ENCODE data around the gene N4BP3. TPM values are rescaled to one million over a fixed set of nuclear protein-coding genes. Genes with fewer than 3 reads are reported as not detected.
"Not testable (repeated sequence)": the region's sequence is repeated elsewhere in the genome, so short reads cannot be mapped to it uniquely, and the experiment has no call there.

N4BP3 gene
- polyA plus RNA-seq, 3 donors from 2014 or later: 0.07 to 0.10 TPM; not detected in 1

GRCh38 chr5:178081571-178082243 lies 31.6 kb upstream of the N4BP3 start:
- no peaks in the 10 kb centered on the region for H3K4me1 Mint-ChIP-seq

GRCh38 chr5:178083922-178084321 lies 29.4 kb upstream of the N4BP3 start:
- no peak for DNase-seq
- Mint-ChIP-seq H3K9me3 (no peaks in the 10 kb centered on the region), H3K27me3 (ENCODE audit: low read depth in 3 of 3) (peaks cover 5 to 8% (median 5%) of the 10 kb centered on the region in 3 donors), H3K4me1 (no peaks in the 10 kb centered on the region), H3K36me3 (peaks cover 0 to 3% (median 0%) of the 10 kb centered on the region in 3 donors), H3K4me3 (no peak overlapping the region), H3K27ac (no peak overlapping the region)

More at GRCh38 chr5:178081571-178082243, 31.6 kb upstream of the N4BP3 start:
- Mint-ChIP-seq H3K9me3 (no peaks in the 10 kb centered on the region), H3K27me3 (ENCODE audit: low read depth in 3 of 3) (peaks cover 2 to 6% (median 5%) of the 10 kb centered on the region in 3 donors), H3K4me3 (no peak overlapping the region), H3K27ac (peak overlapping the region in 1 of 6 donors; percentile 45), H3K36me3 (peaks cover 0 to 3% (median 0%) of the 10 kb centered on the region in 3 donors)
- DNase-seq: no peak

- no peaks in the 10 kb centered on the region for H3K4me1 Mint-ChIP-seq
- H3K27me3 Mint-ChIP-seq (ENCODE audit: low read depth in 3 of 3): peaks cover 5 to 8% (median 6%) of the 10 kb centered on the region in 3 donors
- no peaks in the 10 kb centered on the region for H3K9me3 Mint-ChIP-seq
- DNase-seq: no peak
- H3K36me3 Mint-ChIP-seq: peaks cover 0 to 3% (median 0%) of the 10 kb centered on the region in 3 donors
- H3K4me3 Mint-ChIP-seq: no peak overlapping the region
- no peak overlapping the region for H3K27ac Mint-ChIP-seq
Observed at GRCh38 chr5:178085316-178085715, 28.0 kb upstream of the N4BP3 start.

GRCh38 chr5:178086266-178086665 lies 27.1 kb upstream of the N4BP3 start:
- Mint-ChIP-seq H3K36me3 (peaks cover 0 to 5% (median 0%) of the 10 kb centered on the region in 3 donors), H3K9me3 (peaks cover 0 to 3% (median under 1%) of the 10 kb centered on the region in 6 donors), H3K27ac (no peak overlapping the region), H3K4me1 (no peaks in the 10 kb centered on the region), H3K4me3 (no peak overlapping the region), H3K27me3 (ENCODE audit: low read depth in 3 of 3) (peaks cover 5 to 10% (median 6%) of the 10 kb centered on the region in 3 donors)
- DNase-seq: no peak

- not testable (repeated sequence) for H3K36me3 Mint-ChIP-seq, H3K27ac Mint-ChIP-seq, H3K4me3 Mint-ChIP-seq, H3K9me3 Mint-ChIP-seq, H3K4me1 Mint-ChIP-seq, DNase-seq
- H3K27me3 Mint-ChIP-seq (ENCODE audit: low read depth in 3 of 3): peaks cover 5 to 10% (median 6%) of the 10 kb centered on the region in 3 donors
Observed at GRCh38 chr5:178087199-178087598, 26.1 kb upstream of the N4BP3 start.

- peaks cover 0 to 5% (median 0%) of the 10 kb centered on the region in 3 donors for H3K36me3 Mint-ChIP-seq
- H3K27ac Mint-ChIP-seq: no peak overlapping the region
- H3K9me3 Mint-ChIP-seq: peaks cover 0 to 5% (median 1%) of the 10 kb centered on the region in 6 donors
- DNase-seq: no peak
- H3K4me1 Mint-ChIP-seq: peaks cover 0 to 4% of the 10 kb centered on the region in 2 donors
- no peak overlapping the region for H3K4me3 Mint-ChIP-seq
- H3K27me3 Mint-ChIP-seq (ENCODE audit: low read depth in 3 of 3): peaks cover 4 to 10% (median 8%) of the 10 kb centered on the region in 3 donors
Observed at GRCh38 chr5:178090856-178091255, 22.5 kb upstream of the N4BP3 start.

GRCh38 chr5:178093134-178093533 lies 20.2 kb upstream of the N4BP3 start:
- Mint-ChIP-seq H3K27me3 (ENCODE audit: low read depth in 3 of 3) (peaks cover 7 to 13% (median 8%) of the 10 kb centered on the region in 3 donors), H3K9me3 (peaks cover 0 to 5% (median 1%) of the 10 kb centered on the region in 6 donors), H3K4me1 (peaks cover 0 to 4% of the 10 kb centered on the region in 2 donors), H3K36me3 (peaks cover 0 to 5% (median 0%) of the 10 kb centered on the region in 3 donors), H3K4me3 (no peak overlapping the region), H3K27ac (no peak overlapping the region)
- no peak for DNase-seq

GRCh38 chr5:178094345-178094744 lies 19.0 kb upstream of the N4BP3 start:
- H3K36me3 Mint-ChIP-seq: peaks cover 0 to 5% (median 0%) of the 10 kb centered on the region in 3 donors
- H3K4me1 Mint-ChIP-seq: peaks cover 0 to 4% of the 10 kb centered on the region in 2 donors
- peak overlapping the region in 2 of 6 donors; percentile 4 to 12 for H3K27ac Mint-ChIP-seq
- H3K9me3 Mint-ChIP-seq: peaks cover 0 to 5% (median 1%) of the 10 kb centered on the region in 6 donors
- DNase-seq: no peak
- no peak overlapping the region for H3K4me3 Mint-ChIP-seq
- peaks cover 7 to 11% (median 10%) of the 10 kb centered on the region in 3 donors for H3K27me3 Mint-ChIP-seq (ENCODE audit: low read depth in 3 of 3)

GRCh38 chr5:178098685-178099084 lies 14.6 kb upstream of the N4BP3 start:
- DNase-seq: no peak
- Mint-ChIP-seq H3K9me3 (no peaks in the 10 kb centered on the region), H3K27me3 (ENCODE audit: low read depth in 3 of 3) (peaks cover 4 to 14% (median 10%) of the 10 kb centered on the region in 3 donors), H3K36me3 (no peaks in the 10 kb centered on the region), H3K4me3 (no peak overlapping the region), H3K27ac (no peak overlapping the region), H3K4me1 (peaks cover 0 to 4% of the 10 kb centered on the region in 2 donors)

GRCh38 chr5:178103612-178104011 lies 9.7 kb upstream of the N4BP3 start:
- Mint-ChIP-seq H3K36me3 (no peaks in the 10 kb centered on the region), H3K27me3 (ENCODE audit: low read depth in 3 of 3) (peaks cover 7 to 13% (median 13%) of the 10 kb centered on the region in 3 donors), H3K9me3 (no peaks in the 10 kb centered on the region), H3K4me3 (no peak overlapping the region), H3K4me1 (no peaks in the 10 kb centered on the region), H3K27ac (no peak overlapping the region)
- no peak for DNase-seq

GRCh38 chr5:178104492-178104891 lies 8.8 kb upstream of the N4BP3 start:
- DNase-seq: no peak
- Mint-ChIP-seq H3K4me3 (no peak overlapping the region), H3K27me3 (ENCODE audit: low read depth in 3 of 3) (peaks cover 12 to 15% (median 13%) of the 10 kb centered on the region in 3 donors), H3K27ac (no peak overlapping the region), H3K36me3 (no peaks in the 10 kb centered on the region), H3K4me1 (no peaks in the 10 kb centered on the region), H3K9me3 (no peaks in the 10 kb centered on the region)

- H3K27me3 Mint-ChIP-seq (ENCODE audit: low read depth in 3 of 3): peaks cover 11 to 24% (median 15%) of the 10 kb centered on the region in 3 donors
- H3K36me3 Mint-ChIP-seq: no peaks in the 10 kb centered on the region
- no peaks in the 10 kb centered on the region for H3K4me1 Mint-ChIP-seq
- DNase-seq: no peak
- no peak overlapping the region for H3K4me3 Mint-ChIP-seq
- H3K27ac Mint-ChIP-seq: no peak overlapping the region
- no peaks in the 10 kb centered on the region for H3K9me3 Mint-ChIP-seq
Observed at GRCh38 chr5:178106086-178106485, 7.2 kb upstream of the N4BP3 start.

- Mint-ChIP-seq H3K9me3 (no peaks in the 10 kb centered on the region), H3K4me3 (no peak overlapping the region), H3K27ac (no peak overlapping the region)
Observed at GRCh38 chr5:178106556-178107239, 6.6 kb upstream of the N4BP3 start.

GRCh38 chr5:178107756-178108310 lies 5.5 kb upstream of the N4BP3 start:
- DNase-seq: no peak
- H3K36me3 Mint-ChIP-seq: no peaks in the 10 kb centered on the region
- no peak overlapping the region for H3K4me3 Mint-ChIP-seq
- peaks cover 15 to 29% (median 26%) of the 10 kb centered on the region in 3 donors for H3K27me3 Mint-ChIP-seq (ENCODE audit: low read depth in 3 of 3)
- no peaks in the 10 kb centered on the region for H3K9me3 Mint-ChIP-seq
- H3K4me1 Mint-ChIP-seq: peaks cover 3% of the 10 kb centered on the region in 2 donors
- no peak overlapping the region for H3K27ac Mint-ChIP-seq

More at GRCh38 chr5:178106556-178107239, 6.6 kb upstream of the N4BP3 start:
- Mint-ChIP-seq H3K4me1 (no peaks in the 10 kb centered on the region), H3K27me3 (ENCODE audit: low read depth in 3 of 3) (peaks cover 11 to 24% (median 15%) of the 10 kb centered on the region in 3 donors), H3K36me3 (no peaks in the 10 kb centered on the region)
- DNase-seq: no peak
